ENCODE data around the gene PDE2A. TPM values are rescaled to one million over a fixed set of nuclear protein-coding genes. Genes with fewer than 3 reads are reported as not detected.
A peak's percentile ranks its signal among the peaks of the same experiment; 100 is the strongest.

The PDE2A gene
- total RNA-seq, 1 donor from 2014 or later, result 0.11 TPM

- H3K4me3 Mint-ChIP-seq, result no peak overlapping the region
- peak overlapping the region; percentile 36 for H3K27ac Mint-ChIP-seq
- no peak for DNase-seq (ENCODE audit: low spot score)
- H3K9ac ChIP-seq, result no peak overlapping the region
- H3K36me3 ChIP-seq, result no peaks in the 10 kb centered on the region
- no peaks in the 10 kb centered on the region for H3K9me3 ChIP-seq (ENCODE audit: low read depth)
- H3K4me1 Mint-ChIP-seq, result peaks cover 62% of the 10 kb centered on the region
- peaks cover 4% of the 10 kb centered on the region for H3K79me2 ChIP-seq (ENCODE audit: low read depth)
- H4K20me1 ChIP-seq (ENCODE audit: low read depth), result peaks cover 5% of the 10 kb centered on the region
- no peaks in the 10 kb centered on the region for H3K4me1 ChIP-seq
- H3K27me3 ChIP-seq, result no peaks in the 10 kb centered on the region
- H3K27ac ChIP-seq, result no peak overlapping the region
- H3K4me2 ChIP-seq, result no peak overlapping the region
- no peak overlapping the region for H2AFZ ChIP-seq (replicated peaks)
- no peaks in the 10 kb centered on the region for H3K36me3 Mint-ChIP-seq
- no peaks in the 10 kb centered on the region for H3F3A ChIP-seq (ENCODE audit: low read depth)
- no peaks in the 10 kb centered on the region for H3K9me3 Mint-ChIP-seq
- no peak for TF ChIP-seq EZH2phosphoT487 (IDR thresholded peaks at IDR 0.05)
- TF ChIP-seq CTCF (IDR thresholded peaks at IDR 0.05), result no peak
- no peak for TF ChIP-seq EZH2 (IDR thresholded peaks at IDR 0.05)
- H3K27me3 Mint-ChIP-seq (ENCODE audit: insufficient read depth, low read depth), result peaks cover 2% of the 10 kb centered on the region
- no peak overlapping the region for H3K4me3 ChIP-seq
Observed at GRCh38 chr11:72719551-72719950, 45.3 kb upstream of the PDE2A start.

GRCh38 chr11:72719144-72719543 is 44.9 kb upstream of the PDE2A start:
- Mint-ChIP-seq H3K36me3 (no peaks in the 10 kb centered on the region), H3K27me3 (ENCODE audit: insufficient read depth, low read depth) (peaks cover 2% of the 10 kb centered on the region), H3K4me3 (no peak overlapping the region), H3K27ac (no peak overlapping the region), H3K4me1 (peaks cover 66% of the 10 kb centered on the region), H3K9me3 (no peaks in the 10 kb centered on the region)
- no peak overlapping the region for H3K9ac ChIP-seq
- H3K79me2 ChIP-seq (ENCODE audit: low read depth), result no peaks in the 10 kb centered on the region
- no peaks in the 10 kb centered on the region for H3K9me3 ChIP-seq (ENCODE audit: low read depth)
- no peak for DNase-seq (ENCODE audit: low spot score)
- H3K36me3 ChIP-seq, result no peaks in the 10 kb centered on the region
- no peaks in the 10 kb centered on the region for H3K27me3 ChIP-seq
- H3K4me1 ChIP-seq, result no peaks in the 10 kb centered on the region
- TF ChIP-seq CTCF (IDR thresholded peaks at IDR 0.05), result no peak
- TF ChIP-seq EZH2 (IDR thresholded peaks at IDR 0.05), result no peak
- TF ChIP-seq EZH2phosphoT487 (IDR thresholded peaks at IDR 0.05), result no peak
- H3F3A ChIP-seq (ENCODE audit: low read depth), result no peaks in the 10 kb centered on the region
- H4K20me1 ChIP-seq (ENCODE audit: low read depth), result peaks cover 5% of the 10 kb centered on the region
- H2AFZ ChIP-seq (replicated peaks), result no peak overlapping the region
- no peak overlapping the region for H3K4me2 ChIP-seq
- no peak overlapping the region for H3K4me3 ChIP-seq
- no peak overlapping the region for H3K27ac ChIP-seq

GRCh38 chr11:72718101-72718501 is 43.9 kb upstream of the PDE2A start:
- Histone ChIP-seq H4K20me1 (ENCODE audit: low read depth) (peaks cover 5% of the 10 kb centered on the region), H3K9me3 (ENCODE audit: low read depth) (no peaks in the 10 kb centered on the region), H2AFZ (replicated peaks) (no peak overlapping the region), H3K4me1 (peaks cover 3% of the 10 kb centered on the region), H3K36me3 (no peaks in the 10 kb centered on the region), H3K27me3 (no peaks in the 10 kb centered on the region), H3K4me2 (no peak overlapping the region), H3K9ac (no peak overlapping the region), H3K4me3 (no peak overlapping the region), H3K27ac (no peak overlapping the region), H3F3A (ENCODE audit: low read depth) (no peaks in the 10 kb centered on the region), H3K79me2 (ENCODE audit: low read depth) (no peaks in the 10 kb centered on the region)
- H3K9me3 Mint-ChIP-seq, result no peaks in the 10 kb centered on the region
- H3K27me3 Mint-ChIP-seq (ENCODE audit: insufficient read depth, low read depth), result peaks cover 2% of the 10 kb centered on the region
- peaks cover 70% of the 10 kb centered on the region for H3K4me1 Mint-ChIP-seq
- no peak overlapping the region for H3K27ac Mint-ChIP-seq
- H3K36me3 Mint-ChIP-seq, result no peaks in the 10 kb centered on the region
- no peak overlapping the region for H3K4me3 Mint-ChIP-seq
- no peak for DNase-seq (ENCODE audit: low spot score)
- TF ChIP-seq EZH2phosphoT487 (IDR thresholded peaks at IDR 0.05) (no peak), EZH2 (IDR thresholded peaks at IDR 0.05) (no peak), CTCF (IDR thresholded peaks at IDR 0.05) (no peak)

Measured in neural progenitor cell (in vitro differentiated cells).